GM19395 (cell line): ENCODE results near the gene SNORC.
"Not testable (repeated sequence)": the region's sequence is repeated elsewhere in the genome, so short reads cannot be mapped to it uniquely, and the experiment has no call there.

Experiments used
- ATAC-seq: cut with Tn5 transposase; IDR thresholded peaks from one replicate; pipeline ENCODE4 v1.9.1; 2021; ENCODE audit warnings: mild to moderate bottlenecking, moderate library complexity; ENCODE audit not compliant: unreplicated experiment

Gene SNORC

DNA sequence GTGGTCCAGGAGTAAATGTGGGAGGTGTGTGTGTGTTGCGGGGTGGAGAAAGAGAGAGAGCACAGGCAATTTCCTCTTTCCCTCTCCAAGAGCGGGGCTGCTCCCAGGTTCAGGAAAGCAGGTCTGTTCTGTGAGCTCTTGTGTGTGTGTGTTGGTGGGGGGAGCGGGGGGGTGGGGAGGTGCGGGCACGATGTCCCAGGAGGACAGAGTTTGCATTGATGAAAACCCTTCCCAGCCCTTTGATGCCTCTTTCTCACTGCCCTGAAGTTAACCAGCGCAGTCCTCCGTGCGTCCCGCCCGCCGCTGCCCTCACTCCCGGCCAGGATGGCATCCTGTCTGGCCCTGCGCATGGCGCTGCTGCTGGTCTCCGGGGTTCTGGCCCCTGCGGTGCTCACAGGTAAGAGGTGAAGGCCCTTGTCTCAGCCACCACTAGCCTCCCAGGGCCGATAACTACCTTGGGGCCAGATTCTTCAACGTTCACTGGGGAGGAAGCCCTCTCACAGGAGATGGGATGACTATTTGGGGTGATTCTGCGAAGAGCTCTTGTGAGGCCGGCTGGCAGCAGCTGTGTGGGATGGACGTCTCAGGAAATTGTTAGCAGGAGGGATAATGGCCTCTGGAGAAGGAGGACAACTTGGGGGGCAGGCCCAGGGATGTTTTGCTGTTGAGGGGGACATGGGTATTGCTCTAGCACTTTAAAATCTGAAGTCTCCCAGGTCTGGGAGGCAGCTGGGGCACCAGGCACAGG, at the start of gene SNORC:
Gene SNORC, plus strand, starts transcription at position 247 of the 748 bp plus-strand sequence. Its CDS starts 78 bp downstream, at position 325.
- no peak for ATAC-seq

GRCh38 chr2:232829988-232830387, 40.1 kb upstream of the SNORC start:
- no peak for ATAC-seq

GRCh38 chr2:232831496-232831895, 38.6 kb upstream of the SNORC start:
- no peak for ATAC-seq

DNA sequence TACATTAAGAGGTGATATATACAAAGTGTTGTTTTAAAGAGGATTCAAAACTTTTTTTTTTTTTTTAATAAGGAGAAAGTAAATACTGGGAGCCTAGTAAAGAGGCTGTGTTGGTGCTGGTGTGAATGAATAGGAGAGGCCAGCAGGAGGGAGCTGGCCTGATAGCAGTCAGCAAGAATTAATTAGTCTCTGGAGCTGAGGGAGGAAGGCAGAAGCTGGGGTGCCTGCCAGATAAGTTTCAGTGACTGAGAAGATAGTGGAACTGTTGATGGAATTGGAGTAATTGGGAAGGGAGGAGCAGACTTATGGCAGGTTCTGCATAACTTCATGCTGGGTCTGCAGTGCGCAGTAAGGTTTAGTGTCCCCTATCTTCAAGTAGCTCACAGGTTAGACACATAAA, 36.2 kb upstream of the SNORC start:
- no peak for ATAC-seq

GRCh38 chr2:232835687-232836208, 34.3 kb upstream of the SNORC start:
- no peak for ATAC-seq

- no peak for ATAC-seq
Measured at GRCh38 chr2:232836934-232837333, 33.1 kb upstream of the SNORC start.

DNA sequence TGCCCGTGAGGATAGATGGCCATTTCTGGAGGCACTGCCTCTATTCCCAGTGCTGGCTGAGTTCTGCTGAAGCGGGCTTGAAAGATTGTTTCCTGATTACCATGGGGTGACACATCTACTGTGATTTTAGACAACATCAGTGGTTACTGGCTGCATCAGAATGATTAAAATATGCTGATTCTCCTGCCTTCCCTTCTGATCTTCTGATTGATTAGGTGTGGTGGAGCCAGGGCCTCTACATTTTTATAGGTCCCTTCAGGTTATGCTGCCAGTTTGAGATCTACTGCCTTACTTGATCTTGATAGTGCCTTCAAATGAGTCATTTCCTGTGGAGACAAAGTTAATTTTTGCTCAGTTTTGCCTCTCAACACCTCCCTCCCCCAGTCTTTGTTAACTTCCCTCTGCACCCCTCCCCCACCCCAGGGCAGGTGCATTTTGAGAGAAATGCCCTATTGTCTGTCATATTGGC, 31.6 kb upstream of the SNORC start:
- ATAC-seq = peak; percentile 89

- no peak for ATAC-seq
Measured at GRCh38 chr2:232839411-232840079, 30.5 kb upstream of the SNORC start.

GRCh38 chr2:232842689-232843088, 27.4 kb upstream of the SNORC start:
- ATAC-seq = no peak

GRCh38 chr2:232843834-232844233, 26.2 kb upstream of the SNORC start:
- ATAC-seq = no peak

- no peak for ATAC-seq
Measured at GRCh38 chr2:232846055-232846454, 24.0 kb upstream of the SNORC start.

DNA sequence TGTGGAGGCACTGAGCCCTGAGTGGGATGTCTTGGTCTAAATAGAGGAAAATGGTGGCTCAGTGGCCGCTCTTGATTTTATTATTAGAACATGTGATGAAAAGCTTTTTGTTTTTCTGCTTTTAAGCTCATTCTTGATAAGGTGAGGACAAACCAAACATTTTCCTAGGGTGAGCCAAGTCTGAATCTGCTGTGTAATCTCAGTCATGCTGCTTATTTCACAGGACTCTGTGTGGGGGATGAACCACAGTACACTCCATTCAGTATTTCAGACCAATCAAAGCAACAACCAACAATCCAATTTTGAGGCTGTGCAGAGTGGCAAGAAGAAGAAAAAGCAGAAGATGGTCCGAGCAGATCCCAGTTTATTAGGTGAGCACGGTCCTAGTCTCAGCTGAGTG, 20.0 kb upstream of the SNORC start:
- ATAC-seq = no peak

GRCh38 chr2:232852081-232852480, 18.0 kb upstream of the SNORC start:
- not testable (repeated sequence) for ATAC-seq

DNA sequence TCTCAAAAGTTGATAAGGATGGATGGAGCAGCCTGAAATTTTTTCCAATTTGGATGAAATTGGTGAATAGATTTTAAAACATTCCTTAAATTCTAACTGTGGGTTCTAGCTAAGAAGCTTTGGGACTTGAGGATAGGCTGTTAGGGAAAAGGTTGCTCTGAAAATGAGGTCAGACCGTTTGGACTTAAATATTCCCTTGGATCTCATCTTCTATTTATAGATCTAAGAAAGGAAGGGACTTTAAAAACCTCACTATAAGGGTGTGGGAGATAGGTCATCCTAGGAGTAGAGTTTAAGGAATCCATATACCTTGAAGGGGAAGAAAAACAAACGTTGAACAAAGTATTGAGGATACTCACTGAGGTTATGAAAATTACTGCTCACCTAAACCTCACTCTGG, 17.4 kb upstream of the SNORC start:
- ATAC-seq = no peak

- ATAC-seq = no peak
Measured at GRCh38 chr2:232854082-232854481, 16.0 kb upstream of the SNORC start.

DNA sequence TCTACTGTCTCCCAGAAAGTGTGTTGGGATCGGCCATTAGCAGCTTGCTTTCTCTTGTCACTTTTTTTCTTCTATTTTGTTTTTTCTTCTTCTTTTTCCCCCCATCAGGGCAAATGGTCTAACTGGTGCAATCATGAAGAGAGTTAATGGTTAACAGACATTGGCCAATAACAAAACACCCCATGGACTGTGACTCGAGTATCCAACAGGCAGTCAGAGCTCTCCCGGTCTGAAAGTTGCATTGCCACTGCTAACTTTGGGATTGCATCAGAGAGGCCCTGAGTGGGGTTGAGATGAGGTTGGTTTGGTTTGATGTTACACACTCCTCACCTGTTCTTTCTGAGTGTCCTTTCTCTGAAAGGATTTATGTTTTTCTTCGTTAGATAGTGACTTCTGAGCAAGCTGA, 12.9 kb upstream of the SNORC start:
- ATAC-seq = no peak

- ATAC-seq = no peak
Measured at GRCh38 chr2:232859385-232859916, 10.6 kb upstream of the SNORC start.

GRCh38 chr2:232860593-232861241, 9.3 kb upstream of the SNORC start:
- ATAC-seq = no peak

DNA sequence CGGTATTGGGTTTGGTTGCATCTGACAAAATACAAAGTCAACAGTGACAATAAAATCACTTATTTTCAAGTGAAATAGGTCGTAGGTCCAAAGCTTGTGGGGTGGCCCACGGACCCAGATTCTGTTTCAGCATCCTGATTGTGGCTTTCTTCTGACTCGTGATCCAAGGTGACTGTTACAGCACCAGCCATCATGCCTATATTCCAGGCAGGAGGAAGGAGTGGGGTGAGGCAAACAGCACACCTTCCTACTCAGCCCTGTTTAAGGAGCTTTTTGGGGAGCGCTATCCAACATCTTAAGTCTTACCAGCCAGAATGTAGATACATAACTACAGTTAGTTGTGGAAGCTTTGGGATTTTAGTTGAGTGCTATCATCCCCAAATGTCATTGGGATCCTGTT, 8.7 kb upstream of the SNORC start:
- no peak for ATAC-seq

DNA sequence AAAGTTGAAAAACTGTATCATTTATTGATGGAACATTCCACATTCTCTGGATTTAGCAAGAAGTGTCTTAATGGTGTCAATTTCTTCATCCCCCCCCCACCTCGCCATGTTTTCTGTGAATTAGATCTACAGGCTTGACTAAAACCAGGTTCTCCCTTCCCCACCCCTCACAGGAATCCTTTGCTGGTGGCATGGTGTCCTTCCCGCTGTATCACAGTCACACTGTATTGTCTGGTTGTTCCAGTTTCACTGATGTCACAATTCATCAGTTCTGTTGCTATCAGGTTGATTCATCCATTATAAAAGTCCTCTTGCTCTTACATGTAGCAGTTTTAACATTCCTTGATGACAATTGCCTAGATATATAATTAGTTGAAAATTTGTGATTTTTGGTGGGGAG, 6.1 kb upstream of the SNORC start:
- no peak for ATAC-seq

DNA sequence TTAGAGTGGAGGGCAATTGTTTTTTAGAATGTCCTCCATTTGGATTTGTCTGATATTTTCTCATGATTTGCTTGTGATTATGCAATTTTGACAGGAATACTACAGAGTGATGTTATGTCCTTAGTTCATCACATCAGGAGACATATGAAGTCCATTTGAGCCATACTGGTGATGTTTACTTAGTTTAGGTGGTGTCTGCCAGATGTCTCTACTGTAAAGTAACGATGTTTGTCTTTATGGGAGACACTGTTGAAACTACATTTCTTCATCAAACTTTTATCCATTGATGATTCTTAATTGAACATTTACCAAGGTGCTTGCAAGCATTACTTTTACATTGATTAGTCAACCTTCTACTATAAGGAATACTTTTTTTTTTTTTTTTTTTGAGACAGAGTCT, 4.9 kb upstream of the SNORC start:
- no peak for ATAC-seq
